ENCODE measurements around the gene KIR2DL4.
"Not testable (repeated sequence)": the region's sequence is repeated elsewhere in the genome, so short reads cannot be mapped to it uniquely, and the experiment has no call there.

DNA sequence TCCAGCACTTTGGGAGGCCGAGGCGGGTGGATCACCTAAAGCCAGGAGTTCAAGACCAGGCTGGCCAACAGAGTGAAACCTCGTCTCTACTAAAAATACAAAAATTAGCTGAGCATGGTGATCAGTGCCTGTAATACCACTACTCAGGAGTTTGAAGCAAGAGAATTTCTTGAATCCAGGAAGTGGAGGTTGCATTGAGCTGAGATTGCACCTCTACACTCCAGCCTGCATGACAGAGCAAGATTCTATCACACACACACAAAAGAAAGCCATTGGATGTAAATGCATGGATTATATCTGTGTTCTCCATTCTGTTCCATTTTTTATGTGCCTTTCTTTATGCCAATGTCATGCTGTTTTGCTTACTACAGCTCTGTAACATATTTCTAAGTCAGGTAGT lies 55.1 kb downstream of the KIR2DL4 start:
- TF ChIP-seq, protein P1, sequence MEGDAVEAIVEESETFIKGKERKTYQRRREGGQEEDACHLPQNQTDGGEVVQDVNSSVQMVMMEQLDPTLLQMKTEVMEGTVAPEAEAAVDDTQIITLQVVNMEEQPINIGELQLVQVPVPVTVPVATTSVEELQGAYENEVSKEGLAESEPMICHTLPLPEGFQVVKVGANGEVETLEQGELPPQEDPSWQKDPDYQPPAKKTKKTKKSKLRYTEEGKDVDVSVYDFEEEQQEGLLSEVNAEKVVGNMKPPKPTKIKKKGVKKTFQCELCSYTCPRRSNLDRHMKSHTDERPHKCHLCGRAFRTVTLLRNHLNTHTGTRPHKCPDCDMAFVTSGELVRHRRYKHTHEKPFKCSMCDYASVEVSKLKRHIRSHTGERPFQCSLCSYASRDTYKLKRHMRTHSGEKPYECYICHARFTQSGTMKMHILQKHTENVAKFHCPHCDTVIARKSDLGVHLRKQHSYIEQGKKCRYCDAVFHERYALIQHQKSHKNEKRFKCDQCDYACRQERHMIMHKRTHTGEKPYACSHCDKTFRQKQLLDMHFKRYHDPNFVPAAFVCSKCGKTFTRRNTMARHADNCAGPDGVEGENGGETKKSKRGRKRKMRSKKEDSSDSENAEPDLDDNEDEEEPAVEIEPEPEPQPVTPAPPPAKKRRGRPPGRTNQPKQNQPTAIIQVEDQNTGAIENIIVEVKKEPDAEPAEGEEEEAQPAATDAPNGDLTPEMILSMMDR (conservative IDR thresholded peaks at IDR 0.05 in 1 of 2, IDR thresholded peaks at IDR 0.05 in 1 of 2; ENCODE audit: low read depth in 1 of 2, low read length in 2 of 2): not testable (repeated sequence)
- TF ChIP-seq EZH2 (IDR thresholded peaks at IDR 0.05; ENCODE audit: low read length, missing control alignments): not testable (repeated sequence)

All from fibroblast of lung (primary cell).